ENCODE measurements around the gene NDEL1. TPM values are rescaled to one million over a fixed set of nuclear protein-coding genes. Genes with fewer than 3 reads are reported as not detected.

NDEL1 gene
- total RNA-seq, 1 donor from 2014 or later, result 43.5 TPM

DNA sequence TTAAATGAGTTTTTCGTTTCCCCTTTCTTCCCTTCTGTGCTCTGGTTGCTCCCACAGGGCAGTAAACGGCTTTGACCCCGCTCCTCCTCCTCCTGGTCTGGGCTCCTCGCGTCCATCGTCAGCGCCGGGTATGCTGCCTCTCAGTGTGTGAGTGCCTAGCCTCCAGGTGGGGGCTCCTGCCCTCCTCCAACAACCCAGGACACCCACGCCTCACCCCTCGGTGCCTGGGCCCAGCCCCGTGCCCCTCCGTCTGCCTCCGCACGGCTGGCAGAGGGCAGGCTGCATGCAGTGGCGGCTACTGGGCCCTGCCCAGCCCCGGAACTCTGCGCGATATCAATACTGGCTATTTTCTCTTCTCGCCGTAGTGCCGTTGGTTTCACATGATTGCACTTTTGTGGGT lies 31.2 kb downstream of the NDEL1 start:
- no peaks in the 10 kb centered on the region for H3K36me3 ChIP-seq (ENCODE audit: control insufficient read depth, insufficient read depth, low read length)
- H3K4me3 ChIP-seq (ENCODE audit: low read depth, low read length), result no peak overlapping the region
- TF ChIP-seq, protein P1, sequence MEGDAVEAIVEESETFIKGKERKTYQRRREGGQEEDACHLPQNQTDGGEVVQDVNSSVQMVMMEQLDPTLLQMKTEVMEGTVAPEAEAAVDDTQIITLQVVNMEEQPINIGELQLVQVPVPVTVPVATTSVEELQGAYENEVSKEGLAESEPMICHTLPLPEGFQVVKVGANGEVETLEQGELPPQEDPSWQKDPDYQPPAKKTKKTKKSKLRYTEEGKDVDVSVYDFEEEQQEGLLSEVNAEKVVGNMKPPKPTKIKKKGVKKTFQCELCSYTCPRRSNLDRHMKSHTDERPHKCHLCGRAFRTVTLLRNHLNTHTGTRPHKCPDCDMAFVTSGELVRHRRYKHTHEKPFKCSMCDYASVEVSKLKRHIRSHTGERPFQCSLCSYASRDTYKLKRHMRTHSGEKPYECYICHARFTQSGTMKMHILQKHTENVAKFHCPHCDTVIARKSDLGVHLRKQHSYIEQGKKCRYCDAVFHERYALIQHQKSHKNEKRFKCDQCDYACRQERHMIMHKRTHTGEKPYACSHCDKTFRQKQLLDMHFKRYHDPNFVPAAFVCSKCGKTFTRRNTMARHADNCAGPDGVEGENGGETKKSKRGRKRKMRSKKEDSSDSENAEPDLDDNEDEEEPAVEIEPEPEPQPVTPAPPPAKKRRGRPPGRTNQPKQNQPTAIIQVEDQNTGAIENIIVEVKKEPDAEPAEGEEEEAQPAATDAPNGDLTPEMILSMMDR (IDR thresholded peaks at IDR 0.05; ENCODE audit: insufficient read depth, low read length, poor library complexity, severe bottlenecking), result no peak
- DNase-seq (ENCODE audit: low read depth), result no peak
- H3K27me3 ChIP-seq (ENCODE audit: control insufficient read depth, insufficient read depth, low read length), result no peaks in the 10 kb centered on the region

DNA sequence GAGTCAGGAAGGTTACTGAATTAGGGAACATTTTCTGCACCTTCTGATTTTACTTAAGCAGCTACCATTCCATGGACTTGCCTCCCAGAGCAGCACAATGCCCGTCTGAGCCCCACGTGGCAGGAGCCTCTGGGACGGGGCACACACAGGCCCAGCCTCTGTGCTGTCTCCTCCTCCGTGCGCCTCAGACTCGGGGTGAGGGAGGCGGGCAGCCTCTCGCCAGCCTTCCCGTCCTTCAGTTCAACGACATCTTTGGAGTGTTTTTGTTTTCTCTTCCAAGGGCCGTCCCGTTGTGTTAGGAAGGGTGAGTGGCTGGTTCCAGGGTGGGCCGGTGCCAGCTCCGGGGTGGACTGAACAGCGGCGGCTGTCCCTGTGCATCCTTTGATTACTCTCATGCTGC lies 31.8 kb downstream of the NDEL1 start:
- Histone ChIP-seq H3K36me3 (ENCODE audit: control insufficient read depth, insufficient read depth, low read length) (no peaks in the 10 kb centered on the region), H3K4me3 (ENCODE audit: low read depth, low read length) (no peak overlapping the region), H3K27me3 (ENCODE audit: control insufficient read depth, insufficient read depth, low read length) (no peaks in the 10 kb centered on the region)
- no peak for DNase-seq (ENCODE audit: low read depth)
- TF ChIP-seq, protein P1 (IDR thresholded peaks at IDR 0.05; ENCODE audit: insufficient read depth, low read length, poor library complexity, severe bottlenecking), result no peak

DNA sequence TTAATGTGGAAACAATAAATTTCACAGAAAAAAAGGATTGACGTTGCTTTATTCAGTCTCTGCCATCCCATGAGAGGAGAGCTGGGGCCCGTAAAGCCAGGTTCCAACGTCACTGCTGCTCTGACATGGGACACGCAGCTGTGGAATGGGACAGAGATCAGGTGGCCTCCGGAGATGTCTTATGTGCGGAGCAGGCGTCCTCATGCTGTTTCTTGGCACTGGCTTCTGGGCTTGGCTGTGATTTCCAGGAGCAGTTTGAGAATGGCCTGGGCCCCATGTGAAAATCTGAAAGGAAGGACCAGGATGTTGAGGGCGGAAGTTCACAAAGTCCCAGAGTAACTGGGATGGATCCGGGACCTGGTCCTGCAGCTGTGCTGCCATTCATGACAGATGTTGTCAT lies 32.4 kb downstream of the NDEL1 start:
- TF ChIP-seq, protein P1 (IDR thresholded peaks at IDR 0.05; ENCODE audit: insufficient read depth, low read length, poor library complexity, severe bottlenecking), result no peak
- DNase-seq (ENCODE audit: low read depth), result no peak
- Histone ChIP-seq H3K36me3 (ENCODE audit: control insufficient read depth, insufficient read depth, low read length) (no peaks in the 10 kb centered on the region), H3K27me3 (ENCODE audit: control insufficient read depth, insufficient read depth, low read length) (no peaks in the 10 kb centered on the region), H3K4me3 (ENCODE audit: low read depth, low read length) (no peak overlapping the region)

DNA sequence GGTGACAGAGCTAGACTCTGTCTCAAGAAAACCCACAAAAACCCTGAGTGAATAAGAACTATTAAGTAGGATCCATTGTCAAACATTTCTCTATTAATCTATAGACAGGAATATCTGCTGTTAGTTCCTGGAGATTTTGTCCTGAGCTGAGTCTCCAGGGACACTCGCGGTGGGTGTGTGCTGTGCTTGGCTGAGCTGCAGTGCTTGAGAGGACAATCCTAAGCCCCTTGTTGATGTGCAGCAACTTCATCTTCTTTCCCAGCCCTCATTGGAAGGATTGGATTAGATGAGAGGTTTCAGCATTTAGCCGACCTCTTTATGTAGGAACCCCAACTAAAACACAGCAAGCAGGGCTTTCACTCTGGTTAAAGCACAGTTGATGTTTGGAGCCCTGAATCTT lies 33.3 kb downstream of the NDEL1 start:
- H3K36me3 ChIP-seq (ENCODE audit: control insufficient read depth, insufficient read depth, low read length), result no peaks in the 10 kb centered on the region
- DNase-seq (ENCODE audit: low read depth), result no peak
- H3K27me3 ChIP-seq (ENCODE audit: control insufficient read depth, insufficient read depth, low read length), result no peaks in the 10 kb centered on the region
- TF ChIP-seq, protein P1 (IDR thresholded peaks at IDR 0.05; ENCODE audit: insufficient read depth, low read length, poor library complexity, severe bottlenecking), result no peak
- H3K4me3 ChIP-seq (ENCODE audit: low read depth, low read length), result no peak overlapping the region

DNA sequence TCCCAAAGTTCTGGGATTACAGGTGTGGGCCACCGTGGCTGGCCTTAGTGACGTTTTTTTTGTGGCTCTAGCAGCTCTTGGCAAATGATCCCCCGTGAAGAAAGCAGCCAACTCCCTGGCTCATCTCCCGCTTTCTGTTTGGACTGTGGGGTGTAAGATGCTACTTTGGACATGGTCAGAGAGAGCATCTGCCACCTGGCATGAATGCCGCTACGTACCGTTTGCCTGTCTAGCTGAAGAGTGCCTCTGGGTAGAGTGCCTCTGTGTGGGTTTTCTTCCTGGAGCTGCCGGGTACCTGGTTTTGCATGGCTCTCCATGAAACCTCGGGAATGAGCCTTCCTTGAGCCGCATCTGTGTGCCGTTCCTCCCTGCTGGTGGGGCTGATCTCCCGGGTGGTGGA lies 34.3 kb downstream of the NDEL1 start:
- H3K36me3 ChIP-seq (ENCODE audit: control insufficient read depth, insufficient read depth, low read length), result no peaks in the 10 kb centered on the region
- TF ChIP-seq, protein P1 (IDR thresholded peaks at IDR 0.05; ENCODE audit: insufficient read depth, low read length, poor library complexity, severe bottlenecking), result no peak
- DNase-seq (ENCODE audit: low read depth), result no peak
- H3K27me3 ChIP-seq (ENCODE audit: control insufficient read depth, insufficient read depth, low read length), result no peaks in the 10 kb centered on the region
- no peak overlapping the region for H3K4me3 ChIP-seq (ENCODE audit: low read depth, low read length)

DNA sequence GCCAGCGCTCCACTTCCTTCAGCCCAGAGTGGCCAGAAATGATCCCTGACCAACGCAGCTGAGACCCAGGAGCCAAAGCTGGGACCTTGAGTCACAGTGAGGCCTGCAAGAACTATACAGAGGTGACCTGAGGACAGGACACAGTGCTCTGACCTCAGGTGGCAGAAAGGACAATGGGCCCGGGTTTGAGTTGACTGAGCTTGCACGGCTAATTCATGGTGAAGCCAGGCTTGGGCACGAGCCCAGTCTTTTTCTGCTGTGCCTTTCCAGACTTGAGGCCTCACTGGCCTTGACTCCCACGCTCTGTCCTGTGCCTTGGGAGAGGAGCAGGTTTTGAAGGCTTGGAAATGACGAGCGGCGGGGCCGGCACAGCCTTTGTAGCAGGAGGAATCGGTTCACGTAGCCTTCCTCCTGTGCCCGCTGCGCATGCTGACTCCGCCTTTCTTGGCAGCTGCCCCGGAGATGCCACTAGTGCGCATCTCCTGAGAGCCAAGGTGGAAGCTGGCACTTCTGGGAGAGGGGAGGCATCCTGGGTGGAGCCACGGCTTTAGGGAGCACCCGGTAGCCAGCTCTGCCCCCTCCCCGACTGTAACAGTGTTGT lies 34.9 kb downstream of the NDEL1 start:
- DNase-seq (ENCODE audit: low read depth), result peak; percentile 12
- Histone ChIP-seq H3K36me3 (ENCODE audit: control insufficient read depth, insufficient read depth, low read length) (no peaks in the 10 kb centered on the region), H3K27me3 (ENCODE audit: control insufficient read depth, insufficient read depth, low read length) (no peaks in the 10 kb centered on the region), H3K4me3 (ENCODE audit: low read depth, low read length) (no peak overlapping the region)
- TF ChIP-seq, protein P1 (IDR thresholded peaks at IDR 0.05; ENCODE audit: insufficient read depth, low read length, poor library complexity, severe bottlenecking), result no peak

Data from kidney epithelial cell (primary cell).